Measurements from ENCODE around the gene CPLX3. TPM values are rescaled to one million over a fixed set of nuclear protein-coding genes. Genes with fewer than 3 reads are reported as not detected.

The CPLX3 gene
- total RNA-seq, 4 donors from 2014 or later, result not detected

- Histone ChIP-seq H3K4me1 (no peaks in the 10 kb centered on the region), H3K27me3 (no peaks in the 10 kb centered on the region), H3K36me3 (no peaks in the 10 kb centered on the region), H3K27ac (no peak overlapping the region), H3K4me3 (no peak overlapping the region), H3K9me3 (no peaks in the 10 kb centered on the region)
- no peak for DNase-seq
- intact Hi-C loops (cut with DNase I; ENCODE audit: low total_unique reads), result no loop called here
- no peak for TF ChIP-seq CTCF (IDR thresholded peaks at IDR 0.05)
- no peak for TF ChIP-seq POLR2A (IDR thresholded peaks at IDR 0.05)
These were observed 3.1 kb downstream of the CPLX3 start for GRCh38 chr15:74829486-74829885.

- no peaks in the 10 kb centered on the region for H3K4me1 ChIP-seq
- no peak for TF ChIP-seq POLR2A (IDR thresholded peaks at IDR 0.05)
- TF ChIP-seq CTCF (IDR thresholded peaks at IDR 0.05), result no peak
- intact Hi-C loops (cut with DNase I; ENCODE audit: low total_unique reads), result no loop called here
These were observed 3.6 kb downstream of the CPLX3 start for GRCh38 chr15:74829991-74830390.

GRCh38 chr15:74830868-74831267, 4.4 kb downstream of the CPLX3 start:
- Histone ChIP-seq H3K27ac (no peak overlapping the region), H3K4me3 (no peak overlapping the region), H3K9me3 (no peaks in the 10 kb centered on the region), H3K4me1 (no peaks in the 10 kb centered on the region), H3K36me3 (no peaks in the 10 kb centered on the region), H3K27me3 (no peaks in the 10 kb centered on the region)
- DNase-seq, result no peak
- intact Hi-C loops (cut with DNase I; ENCODE audit: low total_unique reads), result no loop called here
- no peak for TF ChIP-seq CTCF (IDR thresholded peaks at IDR 0.05)
- no peak for TF ChIP-seq POLR2A (IDR thresholded peaks at IDR 0.05)

More at GRCh38 chr15:74829991-74830390, 3.6 kb downstream of the CPLX3 start:
- Histone ChIP-seq H3K9me3 (no peaks in the 10 kb centered on the region), H3K27me3 (no peaks in the 10 kb centered on the region), H3K36me3 (no peaks in the 10 kb centered on the region), H3K4me3 (no peak overlapping the region), H3K27ac (no peak overlapping the region)
- no peak for DNase-seq

- Histone ChIP-seq H3K27ac (no peak overlapping the region), H3K36me3 (no peaks in the 10 kb centered on the region), H3K9me3 (no peaks in the 10 kb centered on the region), H3K4me1 (no peaks in the 10 kb centered on the region), H3K27me3 (no peaks in the 10 kb centered on the region), H3K4me3 (no peak overlapping the region)
- no peak for DNase-seq
- no peak for TF ChIP-seq CTCF (IDR thresholded peaks at IDR 0.05)
- no peak for TF ChIP-seq POLR2A (IDR thresholded peaks at IDR 0.05)
- intact Hi-C loops (cut with DNase I; ENCODE audit: low total_unique reads), result no loop called here
These were observed 5.5 kb downstream of the CPLX3 start for GRCh38 chr15:74831813-74832495.

- DNase-seq, result no peak
- TF ChIP-seq POLR2A (IDR thresholded peaks at IDR 0.05), result no peak
- TF ChIP-seq CTCF (IDR thresholded peaks at IDR 0.05), result no peak
- H3K4me1 ChIP-seq, result no peaks in the 10 kb centered on the region
- H3K4me3 ChIP-seq, result no peak overlapping the region
- H3K27me3 ChIP-seq, result no peaks in the 10 kb centered on the region
- H3K27ac ChIP-seq, result no peak overlapping the region
- intact Hi-C loops (cut with DNase I; ENCODE audit: low total_unique reads), result no loop called here
- H3K9me3 ChIP-seq, result no peaks in the 10 kb centered on the region
- no peaks in the 10 kb centered on the region for H3K36me3 ChIP-seq
These were observed 6.4 kb downstream of the CPLX3 start for GRCh38 chr15:74832826-74833225.

All from uterus (tissue), 4 donors.